GM21381 (cell line): ENCODE measurements around the gene CEPT1.
A peak's percentile ranks its signal among the peaks of the same experiment; 100 is the strongest.
"Not testable (repeated sequence)": the region's sequence is repeated elsewhere in the genome, so short reads cannot be mapped to it uniquely, and the experiment has no call there.

Experiments
- ATAC-seq: cut with Tn5 transposase; IDR thresholded peaks from one replicate; pipeline ENCODE4 v1.9.1; 2021; ENCODE audit warnings: mild to moderate bottlenecking, moderate library complexity; ENCODE audit not compliant: unreplicated experiment

CEPT1 gene

GRCh38 chr1:111139956-111140679 lies at the start of gene CEPT1, which contains the start of gene DRAM2:
TSS of gene CEPT1 (plus strand) at chr1:111140223. CDS start at chr1:111147715, 7,492 bp downstream.
TSS of gene DRAM2 (minus strand) at chr1:111140093. CDS start at chr1:111131554, 8,539 bp downstream.
- ATAC-seq, result peak; percentile 62

GRCh38 chr1:111095421-111095820 lies 44.6 kb upstream of the CEPT1 start:
- not testable (repeated sequence) for ATAC-seq

GRCh38 chr1:111097356-111098099 lies 42.5 kb upstream of the CEPT1 start:
- no peak for ATAC-seq

- ATAC-seq, result no peak
Observed at GRCh38 chr1:111099289-111099688, 40.7 kb upstream of the CEPT1 start.

GRCh38 chr1:111101854-111102642 lies 38.0 kb upstream of the CEPT1 start:
- ATAC-seq, result no peak

GRCh38 chr1:111104981-111105380 lies 35.0 kb upstream of the CEPT1 start:
- ATAC-seq, result no peak

GRCh38 chr1:111110197-111110899 lies 29.7 kb upstream of the CEPT1 start:
- ATAC-seq, result no peak

- no peak for ATAC-seq
Observed at GRCh38 chr1:111116496-111116895, 23.5 kb upstream of the CEPT1 start.

GRCh38 chr1:111126354-111126753 lies 13.7 kb upstream of the CEPT1 start:
- ATAC-seq, result no peak

- peak; percentile 82 for ATAC-seq
Observed at GRCh38 chr1:111127923-111128643, 11.9 kb upstream of the CEPT1 start.

- ATAC-seq, result no peak
Observed at GRCh38 chr1:111129376-111129775, 10.6 kb upstream of the CEPT1 start.

GRCh38 chr1:111131693-111132092 lies 8.3 kb upstream of the CEPT1 start:
- no peak for ATAC-seq

- ATAC-seq, result no peak
Observed at GRCh38 chr1:111133866-111134265, 6.2 kb upstream of the CEPT1 start.

- ATAC-seq, result peak; percentile 37
Observed at GRCh38 chr1:111139324-111139955, 583 bp upstream of the CEPT1 start.

- no peak for ATAC-seq
Observed at GRCh38 chr1:111140680-111140967, 601 bp downstream of the CEPT1 start.

- no peak for ATAC-seq
Observed at GRCh38 chr1:111141245-111142220, 1.5 kb downstream of the CEPT1 start.

- no peak for ATAC-seq
Observed at GRCh38 chr1:111142356-111142975, 2.4 kb downstream of the CEPT1 start.

GRCh38 chr1:111145542-111145941 lies 5.5 kb downstream of the CEPT1 start:
- no peak for ATAC-seq
